ENCODE results near the gene TMEM141.

GRCh38 chr9:136746621-136747020 is 44.5 kb upstream of the TMEM141 start:
- no peak for TF ChIP-seq CTCF (IDR thresholded peaks at IDR 0.05; ENCODE audit: poor library complexity, severe bottlenecking)
- no peak for TF ChIP-seq EZH2 (IDR thresholded peaks at IDR 0.05; ENCODE audit: borderline replicate concordance, insufficient read depth, low read length, poor library complexity, severe bottlenecking)
- no peak for TF ChIP-seq RAD21 (conservative IDR thresholded peaks at IDR 0.05)
- no peak for TF ChIP-seq REST (IDR thresholded peaks at IDR 0.05; ENCODE audit: borderline replicate concordance)
- TF ChIP-seq POLR2AphosphoS5 (IDR thresholded peaks at IDR 0.05): no peak
- no peak for TF ChIP-seq EP300 (conservative IDR thresholded peaks at IDR 0.05; ENCODE audit: poor library complexity, severe bottlenecking)
- no peak for TF ChIP-seq SMC3 (conservative IDR thresholded peaks at IDR 0.05; ENCODE audit: poor library complexity)
